OCI-LY3 (cell line): ENCODE measurements around the gene CALY.

Experiments
- EZH2phosphoT487 ChIP-seq: fragments of 200-600 bp; shearing (Covaris generic); IDR thresholded peaks from 2 replicates; pipeline ENCODE4 v1.6.1; 2018; ENCODE audit warnings: antibody characterized with exemption, mixed run types, low read depth
- TF ChIP-seq, protein P1 (sequence below): fragments of 200-600, 300-600 bp; sonication (generic); IDR thresholded peaks from 2 replicates; pipeline ENCODE4 v1.5.1; 2014; ENCODE audit warnings: antibody characterized with exemption, low read length, low read depth

DNA sequence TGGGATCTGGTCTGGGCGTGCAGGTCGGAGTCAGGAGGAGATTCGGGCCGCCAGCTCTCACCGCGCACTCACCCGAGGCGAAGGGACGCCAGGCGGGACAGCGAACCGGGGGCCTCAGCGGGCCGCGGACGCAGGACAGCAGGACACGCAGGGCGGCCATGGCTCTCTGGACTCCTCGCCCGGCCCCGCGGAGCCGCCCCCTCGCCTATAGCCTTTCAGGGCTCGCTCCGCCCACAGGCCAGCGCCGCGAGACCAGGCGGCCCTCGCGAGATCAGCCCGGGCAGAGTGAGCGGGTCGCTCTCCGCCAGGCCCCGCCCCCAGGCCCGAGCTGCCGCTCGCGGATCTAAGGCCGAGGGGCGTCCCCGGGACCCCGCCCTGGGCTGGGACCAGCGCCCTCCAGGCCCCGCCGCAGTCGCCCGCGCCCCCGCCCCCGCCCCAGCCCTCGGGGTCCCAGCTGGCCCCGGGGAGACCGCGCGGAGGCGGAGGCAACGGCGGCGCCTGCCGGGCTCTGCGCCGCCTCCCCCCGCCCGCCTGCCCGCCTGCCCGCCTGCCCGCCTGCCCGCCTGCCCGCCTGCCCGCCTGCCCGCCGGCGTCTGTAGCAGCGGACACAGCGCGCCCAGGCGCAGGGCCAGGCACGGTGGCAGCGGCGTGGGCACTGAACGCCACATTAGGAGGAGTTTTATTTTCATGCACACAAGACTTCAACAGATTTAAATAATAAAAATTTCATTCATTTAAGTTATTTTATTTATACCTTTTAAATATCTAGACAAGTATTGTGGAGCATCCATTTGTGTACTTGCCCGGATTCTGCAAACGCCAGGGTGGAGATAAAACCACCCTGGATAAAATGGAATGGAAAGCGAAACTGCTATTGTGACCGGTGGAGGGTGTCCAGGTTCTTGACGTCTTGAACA, 36.7 kb upstream of the CALY start, which contains the start of gene ECHS1:
- TF ChIP-seq, protein P1, sequence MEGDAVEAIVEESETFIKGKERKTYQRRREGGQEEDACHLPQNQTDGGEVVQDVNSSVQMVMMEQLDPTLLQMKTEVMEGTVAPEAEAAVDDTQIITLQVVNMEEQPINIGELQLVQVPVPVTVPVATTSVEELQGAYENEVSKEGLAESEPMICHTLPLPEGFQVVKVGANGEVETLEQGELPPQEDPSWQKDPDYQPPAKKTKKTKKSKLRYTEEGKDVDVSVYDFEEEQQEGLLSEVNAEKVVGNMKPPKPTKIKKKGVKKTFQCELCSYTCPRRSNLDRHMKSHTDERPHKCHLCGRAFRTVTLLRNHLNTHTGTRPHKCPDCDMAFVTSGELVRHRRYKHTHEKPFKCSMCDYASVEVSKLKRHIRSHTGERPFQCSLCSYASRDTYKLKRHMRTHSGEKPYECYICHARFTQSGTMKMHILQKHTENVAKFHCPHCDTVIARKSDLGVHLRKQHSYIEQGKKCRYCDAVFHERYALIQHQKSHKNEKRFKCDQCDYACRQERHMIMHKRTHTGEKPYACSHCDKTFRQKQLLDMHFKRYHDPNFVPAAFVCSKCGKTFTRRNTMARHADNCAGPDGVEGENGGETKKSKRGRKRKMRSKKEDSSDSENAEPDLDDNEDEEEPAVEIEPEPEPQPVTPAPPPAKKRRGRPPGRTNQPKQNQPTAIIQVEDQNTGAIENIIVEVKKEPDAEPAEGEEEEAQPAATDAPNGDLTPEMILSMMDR, result no peak
- TF ChIP-seq EZH2phosphoT487, result no peak
